ENCODE data around the gene OBI1.

DNA sequence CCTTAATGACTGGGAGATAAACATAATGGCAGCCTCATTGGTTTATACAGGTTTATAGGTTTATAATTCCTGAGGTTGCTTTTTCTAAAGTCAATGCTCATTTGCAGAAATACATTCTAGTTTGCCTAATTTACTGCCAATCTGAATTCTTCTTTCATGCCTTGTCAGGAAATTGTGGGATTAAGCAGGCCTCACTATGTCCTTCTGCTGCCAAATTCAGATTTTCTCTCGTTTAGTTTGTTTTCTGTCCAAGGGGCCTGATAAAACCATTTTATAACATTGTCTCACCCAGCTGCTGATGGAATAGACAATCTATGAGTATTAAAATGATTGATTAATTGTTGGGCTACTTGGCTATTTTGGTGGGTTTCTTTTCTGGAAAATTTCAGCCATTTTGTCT is 42.4 kb upstream of the OBI1 start:
- no peak for TF ChIP-seq POLR2AphosphoS5 (IDR thresholded peaks at IDR 0.05)
- TF ChIP-seq, protein P1, sequence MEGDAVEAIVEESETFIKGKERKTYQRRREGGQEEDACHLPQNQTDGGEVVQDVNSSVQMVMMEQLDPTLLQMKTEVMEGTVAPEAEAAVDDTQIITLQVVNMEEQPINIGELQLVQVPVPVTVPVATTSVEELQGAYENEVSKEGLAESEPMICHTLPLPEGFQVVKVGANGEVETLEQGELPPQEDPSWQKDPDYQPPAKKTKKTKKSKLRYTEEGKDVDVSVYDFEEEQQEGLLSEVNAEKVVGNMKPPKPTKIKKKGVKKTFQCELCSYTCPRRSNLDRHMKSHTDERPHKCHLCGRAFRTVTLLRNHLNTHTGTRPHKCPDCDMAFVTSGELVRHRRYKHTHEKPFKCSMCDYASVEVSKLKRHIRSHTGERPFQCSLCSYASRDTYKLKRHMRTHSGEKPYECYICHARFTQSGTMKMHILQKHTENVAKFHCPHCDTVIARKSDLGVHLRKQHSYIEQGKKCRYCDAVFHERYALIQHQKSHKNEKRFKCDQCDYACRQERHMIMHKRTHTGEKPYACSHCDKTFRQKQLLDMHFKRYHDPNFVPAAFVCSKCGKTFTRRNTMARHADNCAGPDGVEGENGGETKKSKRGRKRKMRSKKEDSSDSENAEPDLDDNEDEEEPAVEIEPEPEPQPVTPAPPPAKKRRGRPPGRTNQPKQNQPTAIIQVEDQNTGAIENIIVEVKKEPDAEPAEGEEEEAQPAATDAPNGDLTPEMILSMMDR (IDR thresholded peaks at IDR 0.05 in 8 of 11, conservative IDR thresholded peaks at IDR 0.05 in 3 of 11): no peak
